H1 (cell line): ENCODE results near the gene USP43. TPM values are rescaled to one million over a fixed set of nuclear protein-coding genes. Genes with fewer than 3 reads are reported as not detected.

Experiments
- CHD1 ChIP-seq: IDR thresholded peaks from 2 replicates; pipeline ENCODE4 v1.6.1; 2012; ENCODE audit warnings: low read depth, low read length, improper control_type of control experiment
- EZH2 ChIP-seq: fragments of 200-600 bp; sonication (generic); IDR thresholded peaks from 2 replicates; pipeline ENCODE4 v1.7.1; 2012; ENCODE audit warnings: low read depth, mild to moderate bottlenecking, moderate library complexity, low read length, inconsistent platforms; ENCODE audit not compliant: severe bottlenecking
- HDAC6 ChIP-seq: IDR thresholded peaks from one replicate; pipeline ENCODE4 v1.7.1; 2012; ENCODE audit warnings: low read depth, mild to moderate bottlenecking, inconsistent platforms, low read length, moderate library complexity
- NANOG ChIP-seq: IDR thresholded peaks from 2 replicates; pipeline ENCODE4 v1.6.1; 2011; ENCODE audit warnings: low read length, low read depth, mild to moderate bottlenecking, inconsistent platforms; ENCODE audit not compliant: insufficient read depth, poor library complexity, severe bottlenecking
- RNF2 ChIP-seq: fragments of 200-900, 300-1000 bp; sonication (generic); IDR thresholded peaks from 2 replicates; pipeline ENCODE4 v1.7.1; 2016; ENCODE audit warnings: borderline replicate concordance, low read depth, mild to moderate bottlenecking, antibody characterized with exemption, low read length; ENCODE audit not compliant: poor library complexity, severe bottlenecking; ENCODE audit errors: missing control alignments
- YY1 ChIP-seq: IDR thresholded peaks from 2 replicates; pipeline ENCODE4 v1.6.1; 2011; ENCODE audit warnings: low read depth, mild to moderate bottlenecking, low read length
- polyA plus RNA-seq, 7 experiments: library from polyadenylated mRNA; depleted of rRNA in 3 of 7; stranded (reverse) in 5 of 7; unstranded in 2 of 7; fragments of >200 nt in 5 of 7; fragments of 200-250 nt in 2 of 7; gene quantifications; 1 replicate in 5 of 7; 2 replicates in 1 of 7; 4 replicates in 1 of 7; pipeline versions ENCODE4 v1.2.1 to v1.2.3, GENCODE V29; 2011 to 2013; ENCODE audit warnings: missing spikeins in 2 of 7, mixed read lengths in 2 of 7
- total RNA-seq: library from RNA; stranded (reverse); fragmentation: NEBNext Ultra II Directional; extraction: Animal tissue kit (Norgen Biotek cat#: 25700); gene quantifications from 2 replicates; pipeline ENCODE4 v1.2.1, GENCODE V29; 2021
- TF ChIP-seq, protein P1 (sequence below): fragments of 300-600 bp; sonication (generic); IDR thresholded peaks from 2 replicates; pipeline ENCODE4 v1.7.1; 2012; ENCODE audit warnings: low read length, moderate library complexity, mild to moderate bottlenecking, inconsistent platforms; ENCODE audit not compliant: insufficient replicate concordance
- TF ChIP-seq, protein P2 (sequence below): IDR thresholded peaks from 2 replicates; pipeline ENCODE4 v1.6.1; 2012; ENCODE audit warnings: low read length, inconsistent platforms

USP43 gene
- total and polyA plus RNA-seq, 2 of the 8 experiments (the other 6 are each of a cell fraction or from before 2014, with no cell fraction given), result 3.0 to 7.2 TPM

DNA sequence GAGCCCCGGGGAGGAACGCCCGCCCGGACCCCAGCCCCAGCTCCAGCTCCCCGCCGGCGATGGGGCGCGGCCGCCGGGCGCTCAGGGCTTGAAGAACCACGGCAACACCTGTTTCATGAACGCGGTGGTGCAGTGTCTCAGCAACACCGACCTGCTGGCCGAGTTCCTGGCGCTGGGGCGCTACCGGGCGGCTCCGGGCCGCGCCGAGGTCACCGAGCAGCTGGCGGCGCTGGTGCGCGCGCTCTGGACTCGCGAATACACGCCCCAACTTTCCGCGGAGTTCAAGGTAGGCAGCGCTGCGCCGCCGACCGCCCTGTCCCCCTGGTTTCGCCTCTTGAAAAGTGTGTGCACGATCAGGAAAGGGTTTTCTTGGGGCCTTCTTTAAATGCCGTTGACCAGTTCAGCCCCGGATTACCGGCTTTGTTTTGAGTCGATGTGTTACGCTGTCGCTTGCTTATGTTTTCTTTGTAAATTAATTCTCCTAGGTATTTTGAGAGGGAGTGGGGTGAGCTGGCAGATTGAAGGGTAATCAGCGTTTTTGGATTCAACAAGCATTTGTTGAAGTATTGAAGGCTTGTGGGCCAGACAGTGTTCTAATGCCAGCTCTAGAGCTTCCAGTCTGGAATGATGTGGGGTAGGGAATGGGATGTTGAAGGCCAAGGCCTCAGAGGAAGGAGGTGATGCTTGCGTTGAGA is 681 bp downstream of the USP43 start (continued):
- TF ChIP-seq, protein P1, sequence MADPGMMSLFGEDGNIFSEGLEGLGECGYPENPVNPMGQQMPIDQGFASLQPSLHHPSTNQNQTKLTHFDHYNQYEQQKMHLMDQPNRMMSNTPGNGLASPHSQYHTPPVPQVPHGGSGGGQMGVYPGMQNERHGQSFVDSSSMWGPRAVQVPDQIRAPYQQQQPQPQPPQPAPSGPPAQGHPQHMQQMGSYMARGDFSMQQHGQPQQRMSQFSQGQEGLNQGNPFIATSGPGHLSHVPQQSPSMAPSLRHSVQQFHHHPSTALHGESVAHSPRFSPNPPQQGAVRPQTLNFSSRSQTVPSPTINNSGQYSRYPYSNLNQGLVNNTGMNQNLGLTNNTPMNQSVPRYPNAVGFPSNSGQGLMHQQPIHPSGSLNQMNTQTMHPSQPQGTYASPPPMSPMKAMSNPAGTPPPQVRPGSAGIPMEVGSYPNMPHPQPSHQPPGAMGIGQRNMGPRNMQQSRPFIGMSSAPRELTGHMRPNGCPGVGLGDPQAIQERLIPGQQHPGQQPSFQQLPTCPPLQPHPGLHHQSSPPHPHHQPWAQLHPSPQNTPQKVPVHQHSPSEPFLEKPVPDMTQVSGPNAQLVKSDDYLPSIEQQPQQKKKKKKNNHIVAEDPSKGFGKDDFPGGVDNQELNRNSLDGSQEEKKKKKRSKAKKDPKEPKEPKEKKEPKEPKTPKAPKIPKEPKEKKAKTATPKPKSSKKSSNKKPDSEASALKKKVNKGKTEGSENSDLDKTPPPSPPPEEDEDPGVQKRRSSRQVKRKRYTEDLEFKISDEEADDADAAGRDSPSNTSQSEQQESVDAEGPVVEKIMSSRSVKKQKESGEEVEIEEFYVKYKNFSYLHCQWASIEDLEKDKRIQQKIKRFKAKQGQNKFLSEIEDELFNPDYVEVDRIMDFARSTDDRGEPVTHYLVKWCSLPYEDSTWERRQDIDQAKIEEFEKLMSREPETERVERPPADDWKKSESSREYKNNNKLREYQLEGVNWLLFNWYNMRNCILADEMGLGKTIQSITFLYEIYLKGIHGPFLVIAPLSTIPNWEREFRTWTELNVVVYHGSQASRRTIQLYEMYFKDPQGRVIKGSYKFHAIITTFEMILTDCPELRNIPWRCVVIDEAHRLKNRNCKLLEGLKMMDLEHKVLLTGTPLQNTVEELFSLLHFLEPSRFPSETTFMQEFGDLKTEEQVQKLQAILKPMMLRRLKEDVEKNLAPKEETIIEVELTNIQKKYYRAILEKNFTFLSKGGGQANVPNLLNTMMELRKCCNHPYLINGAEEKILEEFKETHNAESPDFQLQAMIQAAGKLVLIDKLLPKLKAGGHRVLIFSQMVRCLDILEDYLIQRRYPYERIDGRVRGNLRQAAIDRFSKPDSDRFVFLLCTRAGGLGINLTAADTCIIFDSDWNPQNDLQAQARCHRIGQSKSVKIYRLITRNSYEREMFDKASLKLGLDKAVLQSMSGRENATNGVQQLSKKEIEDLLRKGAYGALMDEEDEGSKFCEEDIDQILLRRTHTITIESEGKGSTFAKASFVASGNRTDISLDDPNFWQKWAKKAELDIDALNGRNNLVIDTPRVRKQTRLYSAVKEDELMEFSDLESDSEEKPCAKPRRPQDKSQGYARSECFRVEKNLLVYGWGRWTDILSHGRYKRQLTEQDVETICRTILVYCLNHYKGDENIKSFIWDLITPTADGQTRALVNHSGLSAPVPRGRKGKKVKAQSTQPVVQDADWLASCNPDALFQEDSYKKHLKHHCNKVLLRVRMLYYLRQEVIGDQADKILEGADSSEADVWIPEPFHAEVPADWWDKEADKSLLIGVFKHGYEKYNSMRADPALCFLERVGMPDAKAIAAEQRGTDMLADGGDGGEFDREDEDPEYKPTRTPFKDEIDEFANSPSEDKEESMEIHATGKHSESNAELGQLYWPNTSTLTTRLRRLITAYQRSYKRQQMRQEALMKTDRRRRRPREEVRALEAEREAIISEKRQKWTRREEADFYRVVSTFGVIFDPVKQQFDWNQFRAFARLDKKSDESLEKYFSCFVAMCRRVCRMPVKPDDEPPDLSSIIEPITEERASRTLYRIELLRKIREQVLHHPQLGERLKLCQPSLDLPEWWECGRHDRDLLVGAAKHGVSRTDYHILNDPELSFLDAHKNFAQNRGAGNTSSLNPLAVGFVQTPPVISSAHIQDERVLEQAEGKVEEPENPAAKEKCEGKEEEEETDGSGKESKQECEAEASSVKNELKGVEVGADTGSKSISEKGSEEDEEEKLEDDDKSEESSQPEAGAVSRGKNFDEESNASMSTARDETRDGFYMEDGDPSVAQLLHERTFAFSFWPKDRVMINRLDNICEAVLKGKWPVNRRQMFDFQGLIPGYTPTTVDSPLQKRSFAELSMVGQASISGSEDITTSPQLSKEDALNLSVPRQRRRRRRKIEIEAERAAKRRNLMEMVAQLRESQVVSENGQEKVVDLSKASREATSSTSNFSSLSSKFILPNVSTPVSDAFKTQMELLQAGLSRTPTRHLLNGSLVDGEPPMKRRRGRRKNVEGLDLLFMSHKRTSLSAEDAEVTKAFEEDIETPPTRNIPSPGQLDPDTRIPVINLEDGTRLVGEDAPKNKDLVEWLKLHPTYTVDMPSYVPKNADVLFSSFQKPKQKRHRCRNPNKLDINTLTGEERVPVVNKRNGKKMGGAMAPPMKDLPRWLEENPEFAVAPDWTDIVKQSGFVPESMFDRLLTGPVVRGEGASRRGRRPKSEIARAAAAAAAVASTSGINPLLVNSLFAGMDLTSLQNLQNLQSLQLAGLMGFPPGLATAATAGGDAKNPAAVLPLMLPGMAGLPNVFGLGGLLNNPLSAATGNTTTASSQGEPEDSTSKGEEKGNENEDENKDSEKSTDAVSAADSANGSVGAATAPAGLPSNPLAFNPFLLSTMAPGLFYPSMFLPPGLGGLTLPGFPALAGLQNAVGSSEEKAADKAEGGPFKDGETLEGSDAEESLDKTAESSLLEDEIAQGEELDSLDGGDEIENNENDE, result no peak
- no peak for TF ChIP-seq CHD1
- no peak for TF ChIP-seq HDAC6
- TF ChIP-seq, protein P2, sequence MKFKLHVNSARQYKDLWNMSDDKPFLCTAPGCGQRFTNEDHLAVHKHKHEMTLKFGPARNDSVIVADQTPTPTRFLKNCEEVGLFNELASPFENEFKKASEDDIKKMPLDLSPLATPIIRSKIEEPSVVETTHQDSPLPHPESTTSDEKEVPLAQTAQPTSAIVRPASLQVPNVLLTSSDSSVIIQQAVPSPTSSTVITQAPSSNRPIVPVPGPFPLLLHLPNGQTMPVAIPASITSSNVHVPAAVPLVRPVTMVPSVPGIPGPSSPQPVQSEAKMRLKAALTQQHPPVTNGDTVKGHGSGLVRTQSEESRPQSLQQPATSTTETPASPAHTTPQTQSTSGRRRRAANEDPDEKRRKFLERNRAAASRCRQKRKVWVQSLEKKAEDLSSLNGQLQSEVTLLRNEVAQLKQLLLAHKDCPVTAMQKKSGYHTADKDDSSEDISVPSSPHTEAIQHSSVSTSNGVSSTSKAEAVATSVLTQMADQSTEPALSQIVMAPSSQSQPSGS, result no peak
- no peak for TF ChIP-seq NANOG
- TF ChIP-seq YY1, result no peak
- no peak for TF ChIP-seq RNF2
- TF ChIP-seq EZH2, result no peak
